B cell (primary cell): Measurements from ENCODE around the gene RBM4B. TPM values are rescaled to one million over a fixed set of nuclear protein-coding genes. Genes with fewer than 3 reads are reported as not detected.

Experiments used
- ATAC-seq: fragments of 200-7000 bp; cut with Tn5 transposase; one replicate; pipeline ENCODE4 v1.10.0; 2021; ENCODE audit warnings: low read depth, mild to moderate bottlenecking, moderate number of reproducible peaks, moderate library complexity
- CTCF ChIA-PET: fragments of 350-600 bp; sonication (Branson Sonifier 250); formaldehyde crosslinking; loops from one replicate; lab custom pipeline; 2021; ENCODE audit warnings: antibody characterized with exemption, inconsistent platforms; lab: Charles Lee
- POLR2A ChIA-PET: fragments of 350-600 bp; sonication (Branson Sonifier 250); formaldehyde crosslinking; loops from one replicate; lab custom pipeline; 2021; ENCODE audit warnings: antibody characterized with exemption; lab: Charles Lee
- DNase-seq: peaks from one replicate; pipeline ENCODE4 v3.0.0; 2013
- H2AFZ ChIP-seq: 2 replicates; pipeline ENCODE4 v1.6.1; 2012; ENCODE audit warnings: mild to moderate bottlenecking, low read depth, low read length; ENCODE audit not compliant: insufficient read depth, poor library complexity, severe bottlenecking
- H3K27ac ChIP-seq, 2 donors: 1 replicate in 1 of 2; 2 replicates in 1 of 2; pipeline ENCODE4 v1.5.1; 2012 to 2013; ENCODE audit warnings: low read length in 2 of 2, mild to moderate bottlenecking in 2 of 2, moderate library complexity in 1 of 2
- H3K27me3 ChIP-seq, 4 experiments: fragments of 200-600 bp in 1 of 4; sonication (generic) in 1 of 4; replicated peaks in 1 of 4; 1 replicate in 2 of 4; 2 replicates in 2 of 4; pipeline versions ENCODE4 v1.6.1 to v1.7.0; 2013 to 2016; ENCODE audit warnings: low read length in 3 of 4, mild to moderate bottlenecking in 2 of 4, mixed read lengths in 1 of 4, moderate library complexity in 1 of 4; ENCODE audit not compliant: insufficient read depth in 4 of 4, control insufficient read depth in 3 of 4; ENCODE audit errors: control extremely low read depth in 1 of 4
- H3K36me3 ChIP-seq, 2 experiments: replicated peaks in 1 of 2; 1 replicate in 1 of 2; 2 replicates in 1 of 2; pipeline versions ENCODE4 v1.6.1 to v1.7.1; 2013; ENCODE audit warnings: low read length in 1 of 2; ENCODE audit not compliant: insufficient read depth in 2 of 2, control insufficient read depth in 1 of 2; ENCODE audit errors: control extremely low read depth in 1 of 2, extremely low read depth in 1 of 2
- H3K4me1 ChIP-seq, 2 donors: fragments of 200-600 bp in 1 of 2; sonication (generic) in 1 of 2; 1 replicate in 1 of 2; 2 replicates in 1 of 2; pipeline versions ENCODE4 v1.5.1 to v1.6.1; 2013 to 2017; ENCODE audit warnings: low read length in 2 of 2; ENCODE audit not compliant: control insufficient read depth in 2 of 2, insufficient read depth in 2 of 2
- H3K4me2 ChIP-seq: replicated peaks from 2 replicates; pipeline ENCODE3; 2012; ENCODE audit warnings: mild to moderate bottlenecking, low read depth, low read length; ENCODE audit not compliant: poor library complexity, severe bottlenecking
- H3K4me3 ChIP-seq, 5 experiments: fragments of 200-600 bp in 1 of 5; sonication (generic) in 1 of 5; 1 replicate in 3 of 5; 2 replicates in 2 of 5; pipeline versions ENCODE4 v1.5.1 to v1.7.0; 2011 to 2016; ENCODE audit warnings: low read length in 4 of 5, mild to moderate bottlenecking in 4 of 5, low read depth in 2 of 5, control low read depth in 1 of 5, moderate library complexity in 1 of 5; ENCODE audit not compliant: insufficient read depth in 1 of 5; ENCODE audit errors: control extremely low read depth in 1 of 5, extremely low read depth in 1 of 5
- H3K79me2 ChIP-seq: fragments of 200-600 bp; sonication (generic); one replicate; pipeline ENCODE4 v1.6.0; 2016; ENCODE audit warnings: low read length; ENCODE audit not compliant: control insufficient read depth, insufficient read depth
- H3K9ac ChIP-seq: fragments of 200-600 bp; sonication (generic); 2 replicates; pipeline ENCODE4 v1.6.1; 2017; ENCODE audit warnings: mild to moderate bottlenecking, low read length, moderate library complexity
- H3K9me3 ChIP-seq, 3 donors: one replicate each; pipeline versions ENCODE4 v1.6.1 to v1.7.1; 2013; ENCODE audit warnings: low read length in 2 of 3; ENCODE audit not compliant: control insufficient read depth in 2 of 3, insufficient read depth in 1 of 3; ENCODE audit errors: control extremely low read depth in 1 of 3
- H4K20me1 ChIP-seq: 2 replicates; pipeline ENCODE4 v1.6.0; 2012; ENCODE audit warnings: mild to moderate bottlenecking, low read length; ENCODE audit not compliant: insufficient read depth, control insufficient read depth, poor library complexity, severe bottlenecking
- H3K27ac Mint-ChIP-seq: one replicate; pipeline ENCODE4 v1.8.0; 2021; ENCODE audit warnings: mixed read lengths
- H3K27me3 Mint-ChIP-seq: one replicate; pipeline ENCODE4 v1.8.0; 2021; ENCODE audit warnings: mixed read lengths
- H3K4me1 Mint-ChIP-seq: one replicate; pipeline ENCODE4 v1.8.0; 2021; ENCODE audit warnings: mixed read lengths
- H3K4me3 Mint-ChIP-seq: one replicate; pipeline ENCODE4 v1.8.0; 2021; ENCODE audit warnings: mixed read lengths
- H3K9me3 Mint-ChIP-seq: one replicate; pipeline ENCODE4 v1.8.0; 2022; ENCODE audit warnings: mixed read lengths; ENCODE audit not compliant: insufficient read depth
- CTCF ChIP-seq: fragments of 200-600 bp; IDR thresholded peaks from one replicate; pipeline ENCODE4 v1.8.0; 2022; ENCODE audit warnings: antibody characterized with exemption, mild to moderate bottlenecking
- EZH2 ChIP-seq: IDR thresholded peaks from 2 replicates; pipeline ENCODE4 v1.6.1; 2012; ENCODE audit warnings: borderline replicate concordance, low read depth, mild to moderate bottlenecking, moderate library complexity, low read length; ENCODE audit not compliant: insufficient read depth, poor library complexity, severe bottlenecking
- WGBS: methylation state at CpG from one replicate; pipeline ENCODE4 v1.1.5; 2013; ENCODE audit warnings: missing lambda C conversion rate; ENCODE audit not compliant: insufficient coverage; 5-methylcytosine and 5-hydroxymethylcytosine counted together
- intact Hi-C: fragments of 100-400 bp; cut with micrococcal nuclease; formaldehyde crosslinking; loops from one replicate; pipeline ENCODE4 v1.10.0; 2022
- polyA plus RNA-seq: library from polyadenylated mRNA; depleted of rRNA; stranded (reverse); fragments of >200 nt; gene quantifications from 2 replicates; pipeline ENCODE4 v1.2.3, GENCODE V29; 2012
- total RNA-seq, 2 donors: library from RNA; stranded (reverse); fragments of 120-200 nt in 1 of 2; gene quantifications; 1 replicate in 1 of 2; 2 replicates in 1 of 2; pipeline versions ENCODE4 v1.2.3 to v1.2.4, GENCODE V29; 2013 to 2022

RBM4B gene
- total and polyA plus RNA-seq, 2 donors (not counting 1 experiment from before 2014, with no cell fraction given), result 33.2 to 61.3 TPM

- ChIA-PET CTCF (interaction anchor here (0.7 to 1.4 kb wide), 2 partner anchors 9 to 108 kb away, joined by 3 to 5 read pairs; no protein-coding TSS in a partner anchor), POLR2A (no interaction called here)
- Histone ChIP-seq H3K79me2 (no peaks in the 10 kb centered on the region), H3K27ac (no peak overlapping the region), H3K27me3 (no peaks in the 10 kb centered on the region), H3K9ac (no peak overlapping the region), H4K20me1 (no peaks in the 10 kb centered on the region), H2AFZ (no peak overlapping the region), H3K4me2 (no peak overlapping the region), H3K4me1 (no peaks in the 10 kb centered on the region), H3K36me3 (no peaks in the 10 kb centered on the region), H3K9me3 (no peaks in the 10 kb centered on the region), H3K4me3 (no peak overlapping the region)
- TF ChIP-seq CTCF (no peak), EZH2 (no peak)
- intact Hi-C loops, result no loop called here
- DNase-seq (no peak), ATAC-seq (no peak)
- no peaks in the 10 kb centered on the region for H3K4me1 Mint-ChIP-seq
- 97% methylated on average over 13 of the region's 15 CpGs for WGBS
- no peak overlapping the region for H3K27ac Mint-ChIP-seq
- H3K9me3 Mint-ChIP-seq, result no peaks in the 10 kb centered on the region
- H3K27me3 Mint-ChIP-seq, result no peaks in the 10 kb centered on the region
- no peak overlapping the region for H3K4me3 Mint-ChIP-seq
These were observed 8.6 kb upstream of the RBM4B start for GRCh38 chr11:66686100-66686785.
